HepG2 (cell line): Measurements from ENCODE around the gene ZSCAN21. TPM values are rescaled to one million over a fixed set of nuclear protein-coding genes. Genes with fewer than 3 reads are reported as not detected.
A peak's percentile ranks its signal among the peaks of the same experiment; 100 is the strongest.

Source experiments
- HES4 ChIP-seq: sonication (generic); formaldehyde crosslinking; IDR thresholded peaks from 2 replicates; pipeline ENCODE4 v1.9.0; 2021; ENCODE audit warnings: mild to moderate bottlenecking, missing genetic modification reagents, borderline replicate concordance
- POLR2AphosphoS5 ChIP-seq: IDR thresholded peaks from 2 replicates; pipeline ENCODE4 v1.6.1; 2012; ENCODE audit warnings: low read depth, low read length
- STAG1 ChIP-seq: sonication (generic); formaldehyde crosslinking; IDR thresholded peaks from 2 replicates; pipeline ENCODE4 v1.4.0; 2020; ENCODE audit warnings: missing genetic modification reagents
- YY1 ChIP-seq: IDR thresholded peaks from 2 replicates; pipeline ENCODE4 v1.6.1; 2011; ENCODE audit warnings: low read length, low read depth, moderate library complexity, mild to moderate bottlenecking; ENCODE audit not compliant: insufficient read depth, insufficient replicate concordance
- ZNF619 ChIP-seq: sonication (generic); formaldehyde crosslinking; IDR thresholded peaks from 2 replicates; pipeline ENCODE4 v1.4.0; 2020; ENCODE audit warnings: mild to moderate bottlenecking, missing genetic modification reagents
- polyA plus RNA-seq, 8 experiments: library from polyadenylated mRNA; depleted of rRNA in 3 of 8; stranded (reverse) in 7 of 8; unstranded in 1 of 8; fragments of >200 nt; fragmentation: Illumina TruSeq in 4 of 8; extraction: Trizol in 4 of 8; gene quantifications; 2 replicates each; pipeline versions ENCODE4 v1.2.1 to v1.2.3, GENCODE V29; 2011 to 2016; ENCODE audit warnings: low read depth in 4 of 8, missing spikeins in 1 of 8, mixed read lengths in 1 of 8; ENCODE audit not compliant: insufficient read depth in 1 of 8
- total RNA-seq, 5 experiments: library from RNA; depleted of rRNA; stranded (reverse); fragments of >200 nt; fragmentation: Illumina TruSeq; extraction: Trizol; gene quantifications; 2 replicates each; pipeline ENCODE4 v1.2.3, GENCODE V29; 2016; ENCODE audit warnings: low read depth in 1 of 5
- TF ChIP-seq, protein P1 (sequence below): sonication (generic); formaldehyde crosslinking; IDR thresholded peaks from 2 replicates; pipeline ENCODE4 v1.4.0; 2020; ENCODE audit warnings: missing genetic modification reagents
- TF ChIP-seq, protein P2 (sequence below): sonication (generic); formaldehyde crosslinking; IDR thresholded peaks from 2 replicates; pipeline ENCODE4 v1.5.0; 2020; ENCODE audit warnings: mild to moderate bottlenecking, missing genetic modification reagents, borderline replicate concordance
- TF ChIP-seq, protein P3 (sequence below): sonication (generic); formaldehyde crosslinking; IDR thresholded peaks from 2 replicates; pipeline ENCODE4 v1.9.0; 2021; ENCODE audit warnings: mild to moderate bottlenecking, missing genetic modification reagents

Gene ZSCAN21
- total and polyA plus RNA-seq, 2 of the 13 experiments (the other 11 are each of a cell fraction or from before 2014, with no cell fraction given), result 7.0 to 10.0 TPM

DNA sequence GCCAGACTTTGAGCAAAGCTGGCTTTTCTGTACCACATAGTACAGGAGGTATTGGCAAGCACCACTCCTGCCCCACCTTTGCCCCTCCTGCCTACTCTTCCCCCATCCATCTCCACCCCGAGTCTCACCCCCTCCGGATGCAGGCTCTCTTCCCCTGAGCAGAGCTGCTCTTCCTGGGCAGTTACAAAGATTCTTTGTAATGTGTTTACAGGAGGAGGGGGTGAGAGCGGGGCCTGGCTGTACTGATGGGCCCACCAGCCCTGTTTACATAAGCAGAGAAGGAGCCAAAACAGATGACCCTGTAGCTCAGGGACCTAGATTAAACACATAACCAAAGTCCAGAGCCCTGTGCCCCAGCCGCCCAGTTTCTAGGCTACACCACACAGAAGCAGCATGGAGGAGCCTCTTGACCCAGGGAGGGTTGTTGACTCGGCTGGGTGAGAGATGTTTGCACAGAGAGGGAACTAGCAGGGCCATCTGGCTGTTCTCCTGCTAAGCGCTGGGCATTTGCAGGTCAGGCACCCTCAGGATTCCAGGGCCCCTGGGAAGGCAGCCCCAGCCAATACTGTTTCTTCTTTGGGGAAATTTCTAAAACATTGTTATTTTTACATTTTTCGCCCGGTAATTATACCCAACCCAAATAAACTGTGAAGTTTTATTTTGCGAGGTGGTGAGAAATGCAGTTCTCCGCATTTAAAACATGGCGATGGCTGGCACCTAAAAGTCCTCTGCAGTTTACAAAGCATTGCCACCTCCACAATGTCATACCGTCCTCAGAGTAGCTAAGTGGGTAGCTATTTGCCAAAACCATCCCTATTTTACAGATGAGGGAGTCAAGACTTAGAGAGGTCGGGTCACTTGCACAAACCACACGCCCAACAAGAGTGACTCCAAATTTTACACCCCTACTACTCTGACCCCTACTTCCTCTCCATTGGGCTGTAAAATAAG, 45.6 kb upstream of the ZSCAN21 start (continued):
- TF ChIP-seq, protein P1, sequence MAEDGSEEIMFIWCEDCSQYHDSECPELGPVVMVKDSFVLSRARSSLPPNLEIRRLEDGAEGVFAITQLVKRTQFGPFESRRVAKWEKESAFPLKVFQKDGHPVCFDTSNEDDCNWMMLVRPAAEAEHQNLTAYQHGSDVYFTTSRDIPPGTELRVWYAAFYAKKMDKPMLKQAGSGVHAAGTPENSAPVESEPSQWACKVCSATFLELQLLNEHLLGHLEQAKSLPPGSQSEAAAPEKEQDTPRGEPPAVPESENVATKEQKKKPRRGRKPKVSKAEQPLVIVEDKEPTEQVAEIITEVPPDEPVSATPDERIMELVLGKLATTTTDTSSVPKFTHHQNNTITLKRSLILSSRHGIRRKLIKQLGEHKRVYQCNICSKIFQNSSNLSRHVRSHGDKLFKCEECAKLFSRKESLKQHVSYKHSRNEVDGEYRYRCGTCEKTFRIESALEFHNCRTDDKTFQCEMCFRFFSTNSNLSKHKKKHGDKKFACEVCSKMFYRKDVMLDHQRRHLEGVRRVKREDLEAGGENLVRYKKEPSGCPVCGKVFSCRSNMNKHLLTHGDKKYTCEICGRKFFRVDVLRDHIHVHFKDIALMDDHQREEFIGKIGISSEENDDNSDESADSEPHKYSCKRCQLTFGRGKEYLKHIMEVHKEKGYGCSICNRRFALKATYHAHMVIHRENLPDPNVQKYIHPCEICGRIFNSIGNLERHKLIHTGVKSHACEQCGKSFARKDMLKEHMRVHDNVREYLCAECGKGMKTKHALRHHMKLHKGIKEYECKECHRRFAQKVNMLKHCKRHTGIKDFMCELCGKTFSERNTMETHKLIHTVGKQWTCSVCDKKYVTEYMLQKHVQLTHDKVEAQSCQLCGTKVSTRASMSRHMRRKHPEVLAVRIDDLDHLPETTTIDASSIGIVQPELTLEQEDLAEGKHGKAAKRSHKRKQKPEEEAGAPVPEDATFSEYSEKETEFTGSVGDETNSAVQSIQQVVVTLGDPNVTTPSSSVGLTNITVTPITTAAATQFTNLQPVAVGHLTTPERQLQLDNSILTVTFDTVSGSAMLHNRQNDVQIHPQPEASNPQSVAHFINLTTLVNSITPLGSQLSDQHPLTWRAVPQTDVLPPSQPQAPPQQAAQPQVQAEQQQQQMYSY (CRISPR knock-in tag), result no peak
- TF ChIP-seq, protein P2, sequence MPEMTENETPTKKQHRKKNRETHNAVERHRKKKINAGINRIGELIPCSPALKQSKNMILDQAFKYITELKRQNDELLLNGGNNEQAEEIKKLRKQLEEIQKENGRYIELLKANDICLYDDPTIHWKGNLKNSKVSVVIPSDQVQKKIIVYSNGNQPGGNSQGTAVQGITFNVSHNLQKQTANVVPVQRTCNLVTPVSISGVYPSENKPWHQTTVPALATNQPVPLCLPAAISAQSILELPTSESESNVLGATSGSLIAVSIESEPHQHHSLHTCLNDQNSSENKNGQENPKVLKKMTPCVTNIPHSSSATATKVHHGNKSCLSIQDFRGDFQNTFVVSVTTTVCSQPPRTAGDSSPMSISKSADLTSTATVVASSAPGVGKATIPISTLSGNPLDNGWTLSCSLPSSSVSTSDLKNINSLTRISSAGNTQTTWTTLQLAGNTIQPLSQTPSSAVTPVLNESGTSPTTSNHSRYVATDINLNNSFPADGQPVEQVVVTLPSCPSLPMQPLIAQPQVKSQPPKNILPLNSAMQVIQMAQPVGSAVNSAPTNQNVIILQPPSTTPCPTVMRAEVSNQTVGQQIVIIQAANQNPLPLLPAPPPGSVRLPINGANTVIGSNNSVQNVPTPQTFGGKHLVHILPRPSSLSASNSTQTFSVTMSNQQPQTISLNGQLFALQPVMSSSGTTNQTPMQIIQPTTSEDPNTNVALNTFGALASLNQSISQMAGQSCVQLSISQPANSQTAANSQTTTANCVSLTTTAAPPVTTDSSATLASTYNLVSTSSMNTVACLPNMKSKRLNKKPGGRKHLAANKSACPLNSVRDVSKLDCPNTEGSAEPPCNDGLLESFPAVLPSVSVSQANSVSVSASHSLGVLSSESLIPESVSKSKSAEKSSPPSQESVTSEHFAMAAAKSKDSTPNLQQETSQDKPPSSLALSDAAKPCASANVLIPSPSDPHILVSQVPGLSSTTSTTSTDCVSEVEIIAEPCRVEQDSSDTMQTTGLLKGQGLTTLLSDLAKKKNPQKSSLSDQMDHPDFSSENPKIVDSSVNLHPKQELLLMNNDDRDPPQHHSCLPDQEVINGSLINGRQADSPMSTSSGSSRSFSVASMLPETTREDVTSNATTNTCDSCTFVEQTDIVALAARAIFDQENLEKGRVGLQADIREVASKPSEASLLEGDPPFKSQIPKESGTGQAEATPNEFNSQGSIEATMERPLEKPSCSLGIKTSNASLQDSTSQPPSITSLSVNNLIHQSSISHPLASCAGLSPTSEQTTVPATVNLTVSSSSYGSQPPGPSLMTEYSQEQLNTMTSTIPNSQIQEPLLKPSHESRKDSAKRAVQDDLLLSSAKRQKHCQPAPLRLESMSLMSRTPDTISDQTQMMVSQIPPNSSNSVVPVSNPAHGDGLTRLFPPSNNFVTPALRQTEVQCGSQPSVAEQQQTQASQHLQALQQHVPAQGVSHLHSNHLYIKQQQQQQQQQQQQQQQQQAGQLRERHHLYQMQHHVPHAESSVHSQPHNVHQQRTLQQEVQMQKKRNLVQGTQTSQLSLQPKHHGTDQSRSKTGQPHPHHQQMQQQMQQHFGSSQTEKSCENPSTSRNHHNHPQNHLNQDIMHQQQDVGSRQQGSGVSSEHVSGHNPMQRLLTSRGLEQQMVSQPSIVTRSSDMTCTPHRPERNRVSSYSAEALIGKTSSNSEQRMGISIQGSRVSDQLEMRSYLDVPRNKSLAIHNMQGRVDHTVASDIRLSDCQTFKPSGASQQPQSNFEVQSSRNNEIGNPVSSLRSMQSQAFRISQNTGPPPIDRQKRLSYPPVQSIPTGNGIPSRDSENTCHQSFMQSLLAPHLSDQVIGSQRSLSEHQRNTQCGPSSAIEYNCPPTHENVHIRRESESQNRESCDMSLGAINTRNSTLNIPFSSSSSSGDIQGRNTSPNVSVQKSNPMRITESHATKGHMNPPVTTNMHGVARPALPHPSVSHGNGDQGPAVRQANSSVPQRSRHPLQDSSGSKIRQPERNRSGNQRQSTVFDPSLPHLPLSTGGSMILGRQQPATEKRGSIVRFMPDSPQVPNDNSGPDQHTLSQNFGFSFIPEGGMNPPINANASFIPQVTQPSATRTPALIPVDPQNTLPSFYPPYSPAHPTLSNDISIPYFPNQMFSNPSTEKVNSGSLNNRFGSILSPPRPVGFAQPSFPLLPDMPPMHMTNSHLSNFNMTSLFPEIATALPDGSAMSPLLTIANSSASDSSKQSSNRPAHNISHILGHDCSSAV (CRISPR knock-in tag), result no peak; the same call in 1 of the 2 replicates
- peak; percentile 33; the same call in 1 of the 2 replicates for TF ChIP-seq STAG1
- 0 out of 2 replicates have a peak, but pooled peaks have one; percentile 9 for TF ChIP-seq POLR2AphosphoS5
- TF ChIP-seq, protein P3, sequence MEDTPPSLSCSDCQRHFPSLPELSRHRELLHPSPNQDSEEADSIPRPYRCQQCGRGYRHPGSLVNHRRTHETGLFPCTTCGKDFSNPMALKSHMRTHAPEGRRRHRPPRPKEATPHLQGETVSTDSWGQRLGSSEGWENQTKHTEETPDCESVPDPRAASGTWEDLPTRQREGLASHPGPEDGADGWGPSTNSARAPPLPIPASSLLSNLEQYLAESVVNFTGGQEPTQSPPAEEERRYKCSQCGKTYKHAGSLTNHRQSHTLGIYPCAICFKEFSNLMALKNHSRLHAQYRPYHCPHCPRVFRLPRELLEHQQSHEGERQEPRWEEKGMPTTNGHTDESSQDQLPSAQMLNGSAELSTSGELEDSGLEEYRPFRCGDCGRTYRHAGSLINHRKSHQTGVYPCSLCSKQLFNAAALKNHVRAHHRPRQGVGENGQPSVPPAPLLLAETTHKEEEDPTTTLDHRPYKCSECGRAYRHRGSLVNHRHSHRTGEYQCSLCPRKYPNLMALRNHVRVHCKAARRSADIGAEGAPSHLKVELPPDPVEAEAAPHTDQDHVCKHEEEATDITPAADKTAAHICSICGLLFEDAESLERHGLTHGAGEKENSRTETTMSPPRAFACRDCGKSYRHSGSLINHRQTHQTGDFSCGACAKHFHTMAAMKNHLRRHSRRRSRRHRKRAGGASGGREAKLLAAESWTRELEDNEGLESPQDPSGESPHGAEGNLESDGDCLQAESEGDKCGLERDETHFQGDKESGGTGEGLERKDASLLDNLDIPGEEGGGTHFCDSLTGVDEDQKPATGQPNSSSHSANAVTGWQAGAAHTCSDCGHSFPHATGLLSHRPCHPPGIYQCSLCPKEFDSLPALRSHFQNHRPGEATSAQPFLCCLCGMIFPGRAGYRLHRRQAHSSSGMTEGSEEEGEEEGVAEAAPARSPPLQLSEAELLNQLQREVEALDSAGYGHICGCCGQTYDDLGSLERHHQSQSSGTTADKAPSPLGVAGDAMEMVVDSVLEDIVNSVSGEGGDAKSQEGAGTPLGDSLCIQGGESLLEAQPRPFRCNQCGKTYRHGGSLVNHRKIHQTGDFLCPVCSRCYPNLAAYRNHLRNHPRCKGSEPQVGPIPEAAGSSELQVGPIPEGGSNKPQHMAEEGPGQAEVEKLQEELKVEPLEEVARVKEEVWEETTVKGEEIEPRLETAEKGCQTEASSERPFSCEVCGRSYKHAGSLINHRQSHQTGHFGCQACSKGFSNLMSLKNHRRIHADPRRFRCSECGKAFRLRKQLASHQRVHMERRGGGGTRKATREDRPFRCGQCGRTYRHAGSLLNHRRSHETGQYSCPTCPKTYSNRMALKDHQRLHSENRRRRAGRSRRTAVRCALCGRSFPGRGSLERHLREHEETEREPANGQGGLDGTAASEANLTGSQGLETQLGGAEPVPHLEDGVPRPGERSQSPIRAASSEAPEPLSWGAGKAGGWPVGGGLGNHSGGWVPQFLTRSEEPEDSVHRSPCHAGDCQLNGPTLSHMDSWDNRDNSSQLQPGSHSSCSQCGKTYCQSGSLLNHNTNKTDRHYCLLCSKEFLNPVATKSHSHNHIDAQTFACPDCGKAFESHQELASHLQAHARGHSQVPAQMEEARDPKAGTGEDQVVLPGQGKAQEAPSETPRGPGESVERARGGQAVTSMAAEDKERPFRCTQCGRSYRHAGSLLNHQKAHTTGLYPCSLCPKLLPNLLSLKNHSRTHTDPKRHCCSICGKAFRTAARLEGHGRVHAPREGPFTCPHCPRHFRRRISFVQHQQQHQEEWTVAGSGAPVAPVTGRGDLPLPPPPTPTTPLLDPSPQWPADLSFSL (CRISPR knock-in tag), result no peak
- TF ChIP-seq YY1, result peak; percentile 80
- TF ChIP-seq ZNF619 (CRISPR knock-in tag), result no peak
- TF ChIP-seq HES4 (CRISPR knock-in tag), result no peak
